HG03039 (cell line): ENCODE measurements around the gene PLCB1.

Experiments used
- ATAC-seq: cut with Tn5 transposase; IDR thresholded peaks from one replicate; pipeline ENCODE4 v1.9.1; 2021; ENCODE audit warnings: mild to moderate bottlenecking, moderate library complexity; ENCODE audit not compliant: unreplicated experiment

The PLCB1 gene

DNA sequence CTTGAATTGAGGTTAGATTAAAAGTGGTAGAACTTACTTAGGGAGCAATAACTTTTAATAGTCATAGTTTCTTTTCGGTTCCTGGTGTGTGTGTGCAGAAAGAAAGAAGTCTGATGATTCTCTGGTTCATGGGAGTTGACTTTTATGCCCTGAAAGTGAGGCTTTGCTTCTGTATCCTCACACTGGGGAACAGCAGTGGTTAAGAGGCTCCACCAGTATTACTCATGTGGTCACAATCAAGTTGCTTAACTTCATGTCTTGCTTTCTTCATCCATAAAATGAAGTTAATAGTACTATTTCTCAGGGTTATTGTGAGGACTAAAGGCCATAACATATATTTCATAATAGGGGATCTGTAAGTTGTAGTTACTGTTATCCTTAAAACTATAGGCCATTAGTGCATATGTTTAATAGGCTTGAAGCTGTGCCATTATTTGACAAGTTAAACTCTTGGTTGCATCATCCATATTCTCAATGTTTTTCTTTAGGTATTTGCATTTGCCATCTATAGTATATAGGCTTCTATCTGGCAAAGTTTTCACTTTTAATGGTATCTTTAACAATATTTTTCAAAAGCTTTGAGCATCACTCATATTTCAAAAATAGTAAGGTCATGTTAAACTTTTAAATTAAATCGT, 262.4 kb downstream of the PLCB1 start:
- peak; percentile 78 for ATAC-seq

- ATAC-seq: no peak
Observed at GRCh38 chr20:8395956-8396355, 263.9 kb downstream of the PLCB1 start.

- ATAC-seq: no peak
Observed at GRCh38 chr20:8398263-8399051, 266.4 kb downstream of the PLCB1 start.

- peak; percentile 97 for ATAC-seq
Observed at GRCh38 chr20:8399947-8400346, 267.9 kb downstream of the PLCB1 start.

DNA sequence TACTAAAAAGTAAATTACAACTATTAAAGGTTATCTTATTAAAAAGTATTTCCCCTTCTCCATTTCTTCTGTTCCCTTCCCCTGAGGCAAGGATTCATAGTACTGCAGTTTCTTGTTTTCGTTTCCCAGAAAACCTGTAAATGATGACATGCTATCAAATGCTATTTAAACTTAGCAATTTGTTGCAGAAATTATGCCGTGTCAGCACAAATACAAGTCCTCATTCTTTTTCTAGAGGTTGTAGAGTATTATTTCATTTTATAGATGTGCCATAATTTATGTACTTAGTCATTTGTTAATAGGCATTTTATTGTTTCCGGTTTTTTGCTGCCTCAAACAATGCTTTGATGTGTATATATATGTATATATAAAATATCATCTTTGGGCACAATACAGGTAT, 268.4 kb downstream of the PLCB1 start:
- no peak for ATAC-seq

DNA sequence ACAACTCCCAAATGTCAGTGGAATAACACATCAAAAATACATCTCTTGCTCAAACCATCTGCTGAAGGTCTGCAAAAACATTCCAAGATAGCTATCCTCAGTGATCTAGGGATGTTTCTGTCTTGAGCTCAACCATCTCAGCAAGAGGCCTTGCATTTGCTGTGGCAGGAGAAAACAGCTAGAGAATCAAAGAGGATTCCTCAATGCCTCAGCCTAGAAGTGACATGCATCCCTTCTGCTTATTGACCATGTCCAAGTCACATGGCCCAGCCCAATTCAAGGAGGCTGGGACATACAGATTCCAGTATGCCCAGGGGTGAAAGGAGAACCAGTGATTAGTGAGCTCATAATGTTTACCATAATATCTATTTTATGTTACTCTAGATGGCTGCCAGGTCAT, 269.5 kb downstream of the PLCB1 start:
- ATAC-seq: no peak

GRCh38 chr20:8402798-8403197, 270.7 kb downstream of the PLCB1 start:
- ATAC-seq: no peak

DNA sequence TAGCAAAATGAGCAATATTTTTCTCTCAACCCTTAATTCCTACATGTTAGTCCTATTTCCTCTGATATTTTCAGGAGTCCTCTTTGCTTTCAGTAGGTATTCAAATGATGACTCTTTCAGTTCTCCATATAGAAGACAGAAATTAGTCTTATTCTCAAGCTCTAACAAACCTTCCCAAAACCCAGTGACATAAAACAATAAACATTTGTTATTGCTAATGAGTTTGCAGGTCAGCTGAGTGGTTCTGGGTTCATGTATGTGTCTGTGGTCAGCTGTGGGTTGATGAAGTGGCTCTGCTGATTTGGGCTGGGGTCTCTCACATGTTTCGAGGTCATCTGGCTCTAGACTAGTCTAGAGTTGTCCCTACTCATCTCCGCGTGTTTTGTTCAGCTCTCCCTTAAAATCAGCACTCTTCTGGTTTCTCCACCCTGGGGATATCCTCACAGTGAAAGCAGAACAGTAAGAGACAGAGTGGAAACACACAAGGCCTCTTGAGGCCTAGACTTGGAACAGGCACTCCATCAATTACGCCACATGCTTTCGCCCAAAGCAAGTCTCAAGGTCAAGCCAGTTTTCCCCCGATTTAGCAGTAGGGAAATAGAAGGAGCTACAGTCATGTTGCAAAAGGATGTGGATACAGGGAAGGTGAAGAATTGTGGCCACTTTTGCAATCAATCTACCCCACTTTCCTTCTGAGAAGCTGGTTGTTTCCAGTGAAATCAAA, 273.0 kb downstream of the PLCB1 start:
- no peak for ATAC-seq

GRCh38 chr20:8406391-8406790, 274.3 kb downstream of the PLCB1 start:
- no peak for ATAC-seq

DNA sequence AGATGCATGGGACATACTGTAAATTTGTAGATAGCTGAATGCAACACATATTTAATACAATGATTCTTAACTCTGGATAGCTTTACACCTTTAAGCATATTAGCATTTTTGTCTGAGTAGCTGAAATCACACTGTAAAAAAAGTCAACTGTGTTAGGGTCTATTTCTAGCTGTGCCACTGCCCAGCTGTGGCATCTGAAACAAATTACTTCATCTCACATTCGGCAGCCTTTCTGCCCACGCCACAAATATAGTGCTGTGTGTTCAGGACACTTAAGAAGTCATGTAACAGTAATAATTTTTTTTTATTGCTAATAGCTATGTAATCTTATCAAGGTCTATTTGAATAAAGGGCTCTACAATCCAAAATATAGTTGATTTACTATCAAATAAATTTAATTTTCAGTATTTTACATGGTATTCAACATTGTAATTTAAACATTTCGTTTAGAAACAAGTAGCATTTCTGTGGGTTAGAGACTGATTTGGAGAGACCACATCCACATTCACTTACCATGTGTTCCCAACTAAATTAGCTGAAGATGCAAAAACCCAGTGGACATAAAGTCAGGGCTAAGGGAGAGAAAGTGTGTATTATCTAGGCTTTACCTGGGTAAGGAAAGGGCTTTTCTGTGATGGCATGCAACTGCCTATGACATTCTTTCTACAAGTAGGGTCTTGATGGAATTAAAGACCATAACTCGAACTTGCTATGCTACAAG, 276.7 kb downstream of the PLCB1 start:
- no peak for ATAC-seq

GRCh38 chr20:8413691-8414090, 281.6 kb downstream of the PLCB1 start:
- ATAC-seq: no peak

- ATAC-seq: no peak
Observed at GRCh38 chr20:8414586-8415274, 282.7 kb downstream of the PLCB1 start.

DNA sequence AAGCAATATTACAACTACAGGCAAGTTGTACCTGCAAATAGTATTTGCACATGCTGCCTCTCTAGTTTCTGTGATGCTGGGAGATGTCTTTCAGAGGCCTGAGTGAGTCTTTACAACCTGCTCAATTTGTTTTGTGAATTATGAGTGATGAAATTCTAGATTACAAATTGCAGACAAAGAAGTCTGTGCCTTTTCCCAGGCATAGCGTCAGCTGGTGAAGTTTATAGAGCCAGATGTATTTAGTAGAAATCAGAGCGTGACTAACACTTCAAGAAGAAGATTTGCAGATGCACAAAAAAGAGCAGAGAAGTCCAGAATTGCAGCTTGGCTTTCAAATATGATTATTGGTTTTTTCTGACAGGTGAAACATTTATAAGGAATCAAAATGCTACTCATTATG, 289.9 kb downstream of the PLCB1 start:
- ATAC-seq: no peak

DNA sequence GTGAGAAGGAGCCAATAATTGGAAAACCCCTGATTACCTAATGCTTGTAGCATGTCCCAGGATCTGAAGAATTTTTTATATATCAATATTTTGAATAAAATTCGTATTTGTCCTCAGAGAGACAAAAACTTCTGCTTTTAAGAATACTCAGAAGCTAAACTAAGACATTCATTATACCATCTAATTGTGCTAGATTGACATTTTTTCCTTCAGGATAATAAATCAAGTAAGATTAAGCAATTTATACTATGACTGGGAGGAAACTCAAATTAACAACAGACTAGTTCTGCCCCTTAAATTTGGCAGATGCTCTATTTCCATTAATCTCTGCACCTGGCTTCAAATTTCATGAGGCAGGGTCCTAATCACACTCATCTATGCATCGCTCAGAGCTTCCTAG, 291.4 kb downstream of the PLCB1 start:
- ATAC-seq: no peak

GRCh38 chr20:8424010-8424409, 291.9 kb downstream of the PLCB1 start:
- ATAC-seq: no peak

DNA sequence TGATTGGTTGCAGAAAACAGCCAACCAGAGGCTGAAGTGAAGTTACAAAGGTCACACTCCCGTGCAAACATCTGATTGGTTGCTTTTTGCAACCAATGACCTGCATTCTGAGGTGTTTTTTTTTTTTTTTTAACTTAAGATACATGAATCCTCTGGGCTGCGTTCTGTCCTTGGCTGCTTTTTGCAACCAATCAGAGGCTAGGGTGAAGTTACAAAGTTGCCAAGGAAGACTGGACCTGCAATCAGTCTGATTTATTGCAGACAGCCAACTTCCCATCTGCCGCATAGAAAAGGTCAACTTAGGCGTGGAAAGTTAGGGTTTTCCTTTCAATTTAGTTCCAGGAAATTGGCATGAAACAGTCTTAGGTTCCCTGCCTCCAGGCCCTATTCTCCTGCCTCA, 292.9 kb downstream of the PLCB1 start:
- ATAC-seq: no peak

- ATAC-seq: no peak
Observed at GRCh38 chr20:8425802-8426201, 293.7 kb downstream of the PLCB1 start.

- ATAC-seq: no peak
Observed at GRCh38 chr20:8427419-8428040, 295.5 kb downstream of the PLCB1 start.

DNA sequence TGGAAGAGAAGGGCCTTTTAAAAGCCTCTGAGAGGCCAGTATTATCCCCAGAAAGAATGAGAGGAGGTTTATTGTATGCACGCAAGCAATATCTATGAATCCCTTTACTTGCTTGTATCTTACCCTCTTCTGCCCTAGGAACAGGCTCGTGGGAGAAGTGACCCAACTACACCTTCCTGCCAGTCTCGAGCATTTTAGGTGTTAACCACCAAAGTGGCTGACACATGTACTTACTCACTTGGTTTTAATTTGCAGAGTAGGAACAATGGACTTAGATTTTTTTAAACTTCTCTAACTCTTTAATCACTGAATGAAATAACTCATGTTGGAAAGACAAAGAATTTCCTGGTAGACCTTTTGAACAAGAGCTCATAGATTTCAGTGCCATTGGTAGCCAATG, 296.9 kb downstream of the PLCB1 start:
- ATAC-seq: no peak
